RPMI7951 (cell line): ENCODE results near the gene AWAT2. TPM values are rescaled to one million over a fixed set of nuclear protein-coding genes. Genes with fewer than 3 reads are reported as not detected.
"Not testable (repeated sequence)": the region's sequence is repeated elsewhere in the genome, so short reads cannot be mapped to it uniquely, and the experiment has no call there.

Experiments
- DNase-seq: peaks from one replicate; pipeline ENCODE4 v3.0.0-alpha.2; 2012; ENCODE audit warnings: low read depth
- total RNA-seq: library from RNA; depleted of rRNA; stranded (reverse); fragments of >200 nt; shearing (Covaris generic); gene quantifications from 2 replicates; pipeline ENCODE4 v1.2.3, GENCODE V29; 2014; rRNA removed

AWAT2 gene
- total RNA-seq, 1 experiment from 2014 or later, result not detected

GRCh38 chrX:70001269-70001668 lies 48.5 kb downstream of the AWAT2 start:
- DNase-seq, result no peak

GRCh38 chrX:69998299-69998698 lies 51.4 kb downstream of the AWAT2 start:
- DNase-seq, result not testable (repeated sequence)

GRCh38 chrX:69996113-69996468 lies 53.6 kb downstream of the AWAT2 start:
- no peak for DNase-seq

- no peak for DNase-seq
Measured at GRCh38 chrX:69995362-69996112, 54.2 kb downstream of the AWAT2 start.

- no peak for DNase-seq
Measured at GRCh38 chrX:69993494-69993893, 56.2 kb downstream of the AWAT2 start.

GRCh38 chrX:69991685-69992084 lies 58.1 kb downstream of the AWAT2 start:
- DNase-seq, result no peak

Other genes with a start within 250 kb of the AWAT2 start
- gene OTUD6A, start 12.5 kb upstream of the AWAT2 start, total RNA-seq, result not detected in 2 replicates
- gene IGBP1, start 83.5 kb upstream of the AWAT2 start, total RNA-seq, result 84.3 and 88.8 TPM in 2 replicates
- not detected in 2 replicates for gene DGAT2L6, start 127.5 kb upstream of the AWAT2 start, total RNA-seq
- gene AWAT1, start 184.7 kb upstream of the AWAT2 start, total RNA-seq, result not detected in 2 replicates
- 0.24 TPM in 1 of 2 replicates, not detected in the other for gene P2RY4, start 210.3 kb upstream of the AWAT2 start, total RNA-seq
- not detected in 2 replicates for gene ARR3, start 218.4 kb upstream of the AWAT2 start, total RNA-seq
- gene RAB41, start 232.2 kb upstream of the AWAT2 start, total RNA-seq, result not detected in 2 replicates
- gene PDZD11, start 240.0 kb upstream of the AWAT2 start, total RNA-seq, result 162 and 186 TPM in 2 replicates
- 58.6 and 60.7 TPM in 2 replicates for gene KIF4A, start 240.2 kb upstream of the AWAT2 start, total RNA-seq